Measurements from ENCODE around the gene SPEG. TPM values are rescaled to one million over a fixed set of nuclear protein-coding genes. Genes with fewer than 3 reads are reported as not detected.

Gene SPEG
- total and polyA plus RNA-seq, 2 of the 13 experiments (the other 11 are each of a cell fraction or from before 2014, with no cell fraction given): 0.18 to 0.24 TPM

DNA sequence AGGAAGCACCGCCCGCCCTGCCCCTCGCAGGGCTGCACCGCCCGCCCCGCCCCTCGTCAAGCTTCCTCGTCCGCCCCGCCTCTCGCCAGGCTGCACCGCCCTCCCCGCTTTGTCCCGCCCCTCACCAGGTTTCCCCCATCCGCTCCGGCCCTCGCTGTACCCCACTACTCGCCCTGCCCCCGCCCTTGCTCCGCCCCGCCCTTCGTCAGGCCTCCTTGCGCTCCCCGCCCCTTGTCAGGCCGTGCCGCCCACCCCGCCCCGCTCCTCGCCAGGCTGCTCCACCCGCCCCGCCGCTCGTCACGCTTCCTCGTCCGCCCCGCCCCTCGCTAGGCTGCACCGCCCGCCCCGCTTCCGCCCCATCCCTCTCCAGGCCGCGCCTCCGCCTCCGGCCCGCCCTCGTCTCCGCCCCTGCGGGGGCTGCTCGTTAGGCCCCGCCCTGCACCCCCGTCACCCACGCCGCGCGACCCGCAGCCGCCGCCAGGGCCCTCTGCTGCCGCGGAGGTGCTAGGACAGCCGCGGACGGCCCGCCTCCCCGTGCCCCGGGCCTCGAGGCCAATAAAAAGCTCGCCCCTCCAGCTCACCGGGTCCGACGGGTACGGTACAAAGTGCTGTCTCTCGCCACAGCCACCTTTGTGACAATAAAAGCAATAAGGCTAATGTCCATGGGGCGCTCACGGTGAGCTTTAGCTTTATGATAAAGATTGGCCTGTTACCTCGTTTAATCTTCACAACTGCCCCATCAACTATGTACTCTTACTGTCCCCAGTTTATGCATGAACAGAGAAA is 46.3 kb upstream of the SPEG start (continued):
- TF ChIP-seq ZNF83 (CRISPR knock-in tag; IDR thresholded peaks at IDR 0.05; ENCODE audit: borderline replicate concordance) (no peak; the same call in 1 of the 2 replicates), ZNF746 (CRISPR knock-in tag; IDR thresholded peaks at IDR 0.05) (peak; percentile 42; the same call in 1 of the 2 replicates), TCF7 (IDR thresholded peaks at IDR 0.05; ENCODE audit: low read depth) (no peak), TBX3 (IDR thresholded peaks at IDR 0.05; ENCODE audit: borderline replicate concordance) (no peak), SMAD3 (CRISPR knock-in tag; IDR thresholded peaks at IDR 0.05) (no peak; the same call in 1 of the 2 replicates), ZFP41 (CRISPR knock-in tag; IDR thresholded peaks at IDR 0.05; ENCODE audit: borderline replicate concordance) (no peak), ZMYM4 (CRISPR knock-in tag; IDR thresholded peaks at IDR 0.05) (peak; percentile 97), MIER3 (CRISPR knock-in tag; IDR thresholded peaks at IDR 0.05; ENCODE audit: borderline replicate concordance) (no peak), FOXC1 (CRISPR knock-in tag; IDR thresholded peaks at IDR 0.05; ENCODE audit: borderline replicate concordance) (peak; percentile 68; the same call in 1 of the 2 replicates), YEATS4 (CRISPR knock-in tag; IDR thresholded peaks at IDR 0.05; ENCODE audit: borderline replicate concordance) (peak; percentile 72; the same call in 1 of the 2 replicates), ZSCAN25 (CRISPR knock-in tag; IDR thresholded peaks at IDR 0.05) (peak; percentile 38; the same call in 1 of the 2 replicates), ZNF644 (CRISPR knock-in tag; IDR thresholded peaks at IDR 0.05; ENCODE audit: low read depth) (no peak)
- TF ChIP-seq, protein P1, sequence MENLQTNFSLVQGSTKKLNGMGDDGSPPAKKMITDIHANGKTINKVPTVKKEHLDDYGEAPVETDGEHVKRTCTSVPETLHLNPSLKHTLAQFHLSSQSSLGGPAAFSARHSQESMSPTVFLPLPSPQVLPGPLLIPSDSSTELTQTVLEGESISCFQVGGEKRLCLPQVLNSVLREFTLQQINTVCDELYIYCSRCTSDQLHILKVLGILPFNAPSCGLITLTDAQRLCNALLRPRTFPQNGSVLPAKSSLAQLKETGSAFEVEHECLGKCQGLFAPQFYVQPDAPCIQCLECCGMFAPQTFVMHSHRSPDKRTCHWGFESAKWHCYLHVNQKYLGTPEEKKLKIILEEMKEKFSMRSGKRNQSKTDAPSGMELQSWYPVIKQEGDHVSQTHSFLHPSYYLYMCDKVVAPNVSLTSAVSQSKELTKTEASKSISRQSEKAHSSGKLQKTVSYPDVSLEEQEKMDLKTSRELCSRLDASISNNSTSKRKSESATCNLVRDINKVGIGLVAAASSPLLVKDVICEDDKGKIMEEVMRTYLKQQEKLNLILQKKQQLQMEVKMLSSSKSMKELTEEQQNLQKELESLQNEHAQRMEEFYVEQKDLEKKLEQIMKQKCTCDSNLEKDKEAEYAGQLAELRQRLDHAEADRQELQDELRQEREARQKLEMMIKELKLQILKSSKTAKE (CRISPR knock-in tag; IDR thresholded peaks at IDR 0.05; ENCODE audit: borderline replicate concordance): 0 out of 2 replicates have a peak, but pooled peaks have one; percentile 22
- TF ChIP-seq, protein P2, sequence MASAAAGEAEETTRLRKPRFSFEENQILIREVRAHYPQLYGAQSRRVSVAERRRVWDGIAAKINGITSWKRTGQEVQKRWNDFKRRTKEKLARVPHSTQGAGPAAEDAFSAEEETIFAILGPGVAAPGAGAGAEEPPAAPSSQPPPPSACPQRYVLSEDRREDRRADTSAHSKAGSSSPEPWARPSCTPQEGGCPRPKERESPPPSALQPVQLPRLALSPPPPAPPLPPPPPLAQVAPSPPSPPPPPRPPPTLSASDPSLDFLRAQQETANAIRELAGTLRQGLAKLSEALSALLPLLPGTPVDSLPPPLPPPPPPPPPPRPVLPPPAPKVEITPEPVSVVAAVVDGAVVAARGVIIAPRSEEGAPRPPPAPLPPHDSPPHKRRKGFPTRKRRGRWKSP (CRISPR knock-in tag; IDR thresholded peaks at IDR 0.05): 0 out of 2 replicates have a peak, but pooled peaks have one; percentile 30
- TF ChIP-seq, protein P3, sequence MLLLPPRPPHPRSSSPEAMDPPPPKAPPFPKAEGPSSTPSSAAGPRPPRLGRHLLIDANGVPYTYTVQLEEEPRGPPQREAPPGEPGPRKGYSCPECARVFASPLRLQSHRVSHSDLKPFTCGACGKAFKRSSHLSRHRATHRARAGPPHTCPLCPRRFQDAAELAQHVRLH (CRISPR knock-in tag; IDR thresholded peaks at IDR 0.05; ENCODE audit: borderline replicate concordance, low read depth): peak; percentile 63; the same call in 1 of the 2 replicates
- TF ChIP-seq, protein P4, sequence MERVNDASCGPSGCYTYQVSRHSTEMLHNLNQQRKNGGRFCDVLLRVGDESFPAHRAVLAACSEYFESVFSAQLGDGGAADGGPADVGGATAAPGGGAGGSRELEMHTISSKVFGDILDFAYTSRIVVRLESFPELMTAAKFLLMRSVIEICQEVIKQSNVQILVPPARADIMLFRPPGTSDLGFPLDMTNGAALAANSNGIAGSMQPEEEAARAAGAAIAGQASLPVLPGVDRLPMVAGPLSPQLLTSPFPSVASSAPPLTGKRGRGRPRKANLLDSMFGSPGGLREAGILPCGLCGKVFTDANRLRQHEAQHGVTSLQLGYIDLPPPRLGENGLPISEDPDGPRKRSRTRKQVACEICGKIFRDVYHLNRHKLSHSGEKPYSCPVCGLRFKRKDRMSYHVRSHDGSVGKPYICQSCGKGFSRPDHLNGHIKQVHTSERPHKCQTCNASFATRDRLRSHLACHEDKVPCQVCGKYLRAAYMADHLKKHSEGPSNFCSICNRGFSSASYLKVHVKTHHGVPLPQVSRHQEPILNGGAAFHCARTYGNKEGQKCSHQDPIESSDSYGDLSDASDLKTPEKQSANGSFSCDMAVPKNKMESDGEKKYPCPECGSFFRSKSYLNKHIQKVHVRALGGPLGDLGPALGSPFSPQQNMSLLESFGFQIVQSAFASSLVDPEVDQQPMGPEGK (CRISPR knock-in tag; IDR thresholded peaks at IDR 0.05): peak; percentile 91
- TF ChIP-seq, protein P5, sequence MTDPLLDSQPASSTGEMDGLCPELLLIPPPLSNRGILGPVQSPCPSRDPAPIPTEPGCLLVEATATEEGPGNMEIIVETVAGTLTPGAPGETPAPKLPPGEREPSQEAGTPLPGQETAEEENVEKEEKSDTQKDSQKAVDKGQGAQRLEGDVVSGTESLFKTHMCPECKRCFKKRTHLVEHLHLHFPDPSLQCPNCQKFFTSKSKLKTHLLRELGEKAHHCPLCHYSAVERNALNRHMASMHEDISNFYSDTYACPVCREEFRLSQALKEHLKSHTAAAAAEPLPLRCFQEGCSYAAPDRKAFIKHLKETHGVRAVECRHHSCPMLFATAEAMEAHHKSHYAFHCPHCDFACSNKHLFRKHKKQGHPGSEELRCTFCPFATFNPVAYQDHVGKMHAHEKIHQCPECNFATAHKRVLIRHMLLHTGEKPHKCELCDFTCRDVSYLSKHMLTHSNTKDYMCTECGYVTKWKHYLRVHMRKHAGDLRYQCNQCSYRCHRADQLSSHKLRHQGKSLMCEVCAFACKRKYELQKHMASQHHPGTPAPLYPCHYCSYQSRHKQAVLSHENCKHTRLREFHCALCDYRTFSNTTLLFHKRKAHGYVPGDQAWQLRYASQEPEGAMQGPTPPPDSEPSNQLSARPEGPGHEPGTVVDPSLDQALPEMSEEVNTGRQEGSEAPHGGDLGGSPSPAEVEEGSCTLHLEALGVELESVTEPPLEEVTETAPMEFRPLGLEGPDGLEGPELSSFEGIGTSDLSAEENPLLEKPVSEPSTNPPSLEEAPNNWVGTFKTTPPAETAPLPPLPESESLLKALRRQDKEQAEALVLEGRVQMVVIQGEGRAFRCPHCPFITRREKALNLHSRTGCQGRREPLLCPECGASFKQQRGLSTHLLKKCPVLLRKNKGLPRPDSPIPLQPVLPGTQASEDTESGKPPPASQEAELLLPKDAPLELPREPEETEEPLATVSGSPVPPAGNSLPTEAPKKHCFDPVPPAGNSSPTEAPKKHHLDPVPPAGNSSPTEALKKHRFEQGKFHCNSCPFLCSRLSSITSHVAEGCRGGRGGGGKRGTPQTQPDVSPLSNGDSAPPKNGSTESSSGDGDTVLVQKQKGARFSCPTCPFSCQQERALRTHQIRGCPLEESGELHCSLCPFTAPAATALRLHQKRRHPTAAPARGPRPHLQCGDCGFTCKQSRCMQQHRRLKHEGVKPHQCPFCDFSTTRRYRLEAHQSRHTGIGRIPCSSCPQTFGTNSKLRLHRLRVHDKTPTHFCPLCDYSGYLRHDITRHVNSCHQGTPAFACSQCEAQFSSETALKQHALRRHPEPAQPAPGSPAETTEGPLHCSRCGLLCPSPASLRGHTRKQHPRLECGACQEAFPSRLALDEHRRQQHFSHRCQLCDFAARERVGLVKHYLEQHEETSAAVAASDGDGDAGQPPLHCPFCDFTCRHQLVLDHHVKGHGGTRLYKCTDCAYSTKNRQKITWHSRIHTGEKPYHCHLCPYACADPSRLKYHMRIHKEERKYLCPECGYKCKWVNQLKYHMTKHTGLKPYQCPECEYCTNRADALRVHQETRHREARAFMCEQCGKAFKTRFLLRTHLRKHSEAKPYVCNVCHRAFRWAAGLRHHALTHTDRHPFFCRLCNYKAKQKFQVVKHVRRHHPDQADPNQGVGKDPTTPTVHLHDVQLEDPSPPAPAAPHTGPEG (CRISPR knock-in tag; IDR thresholded peaks at IDR 0.05): peak; percentile 60; the same call in 1 of the 2 replicates
